Loucy (cell line): Measurements from ENCODE around the gene EDN3.

Experiments
- H2AFZ ChIP-seq: fragments of 200-600 bp; sonication (generic); 2 replicates; pipeline ENCODE4 v1.6.0; 2016; ENCODE audit warnings: antibody characterized with exemption, mild to moderate bottlenecking, low read length, moderate library complexity
- H3F3A ChIP-seq: fragments of 200-600 bp; 2 replicates; pipeline ENCODE4 v1.6.0; 2016; ENCODE audit warnings: antibody characterized with exemption, low read depth, mild to moderate bottlenecking
- H3K27me3 ChIP-seq: fragments of 200-600 bp; sonication (generic); 2 replicates; pipeline ENCODE4 v1.6.1; 2014; ENCODE audit warnings: low read length, mild to moderate bottlenecking; ENCODE audit not compliant: insufficient read depth, poor library complexity, severe bottlenecking
- H3K36me3 ChIP-seq: fragments of 200-600 bp; sonication (generic); 2 replicates; pipeline ENCODE4 v1.6.1; 2016; ENCODE audit warnings: low read length; ENCODE audit not compliant: insufficient read depth
- H3K4me1 ChIP-seq: fragments of 200-600 bp; sonication (generic); 2 replicates; pipeline ENCODE4 v1.5.1; 2014; ENCODE audit warnings: low read length, mild to moderate bottlenecking; ENCODE audit not compliant: insufficient read depth, poor library complexity, severe bottlenecking
- H3K4me2 ChIP-seq: fragments of 200-600 bp; sonication (generic); 2 replicates; pipeline ENCODE4 v1.6.0; 2014; ENCODE audit warnings: antibody characterized with exemption, low read length, low read depth, mild to moderate bottlenecking; ENCODE audit not compliant: poor library complexity, severe bottlenecking
- H3K4me3 ChIP-seq: fragments of 200-600 bp; sonication (generic); 2 replicates; pipeline ENCODE4 v1.5.1; 2014; ENCODE audit warnings: low read length, mild to moderate bottlenecking, mixed read lengths; ENCODE audit not compliant: poor library complexity, severe bottlenecking
- H3K79me2 ChIP-seq: fragments of 200-600 bp; sonication (generic); 2 replicates; pipeline ENCODE4 v1.6.1; 2014; ENCODE audit warnings: low read length; ENCODE audit not compliant: insufficient read depth
- H3K9ac ChIP-seq: fragments of 200-600 bp; sonication (generic); 2 replicates; pipeline ENCODE4 v1.6.0; 2014; ENCODE audit warnings: mild to moderate bottlenecking, low read depth, low read length, moderate library complexity; ENCODE audit not compliant: poor library complexity, severe bottlenecking
- H3K9me2 ChIP-seq: fragments of 200-600 bp; sonication (generic); replicated peaks from 2 replicates; pipeline ENCODE4 v1.6.1; 2016; ENCODE audit warnings: low read depth, low read length, mixed read lengths
- H3K9me3 ChIP-seq: fragments of 200-600 bp; sonication (generic); 2 replicates; pipeline ENCODE4 v1.6.1; 2014; ENCODE audit warnings: mild to moderate bottlenecking, antibody characterized with exemption, low read length, low read depth; ENCODE audit not compliant: insufficient read depth
- H4K20me1 ChIP-seq: fragments of 200-600 bp; sonication (generic); 2 replicates; pipeline ENCODE4 v1.6.0; 2014; ENCODE audit warnings: antibody characterized with exemption, low read length, mild to moderate bottlenecking; ENCODE audit not compliant: insufficient read depth, poor library complexity, severe bottlenecking
- EZH2phosphoT487 ChIP-seq: fragments of 200-600 bp; IDR thresholded peaks from 2 replicates; pipeline ENCODE4 v1.6.1; 2018; ENCODE audit warnings: antibody characterized with exemption, mild to moderate bottlenecking, moderate library complexity, borderline replicate concordance
- TF ChIP-seq, protein P1 (sequence below): fragments of 200-600 bp; sonication (generic); conservative IDR thresholded peaks from 2 replicates; pipeline ENCODE4 v1.5.1; 2014; ENCODE audit warnings: mild to moderate bottlenecking, antibody characterized with exemption, low read length

The EDN3 gene

DNA sequence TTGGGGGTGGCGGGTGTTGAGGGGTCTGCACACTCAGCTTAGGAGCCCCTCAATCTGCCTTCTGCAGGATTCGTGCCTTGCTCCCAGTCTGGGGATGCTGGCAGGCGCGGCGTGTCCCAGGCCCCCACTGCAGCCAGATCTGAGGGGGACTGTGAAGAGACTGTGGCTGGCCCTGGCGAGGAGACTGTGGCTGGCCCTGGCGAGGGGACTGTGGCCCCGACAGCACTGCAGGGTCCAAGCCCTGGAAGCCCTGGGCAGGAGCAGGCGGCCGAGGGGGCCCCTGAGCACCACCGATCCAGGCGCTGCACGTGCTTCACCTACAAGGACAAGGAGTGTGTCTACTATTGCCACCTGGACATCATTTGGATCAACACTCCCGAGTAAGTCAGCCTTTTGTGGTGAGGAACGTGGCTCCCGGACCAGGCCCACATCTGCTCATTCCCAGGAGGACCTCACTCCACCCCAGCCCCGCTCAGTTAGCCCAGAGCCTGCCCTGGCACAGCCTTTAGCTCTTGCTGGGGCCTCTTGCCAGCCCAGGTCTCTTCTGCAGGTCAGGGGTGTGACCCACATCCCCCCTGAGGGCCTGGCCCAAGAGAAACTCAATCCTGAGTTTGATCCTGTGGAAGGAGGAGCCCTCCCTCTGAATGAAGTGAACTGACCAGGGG lies 1.1 kb downstream of the EDN3 start:
- H2AFZ ChIP-seq = no peak overlapping the region
- no peaks in the 10 kb centered on the region for H3K27me3 ChIP-seq

DNA sequence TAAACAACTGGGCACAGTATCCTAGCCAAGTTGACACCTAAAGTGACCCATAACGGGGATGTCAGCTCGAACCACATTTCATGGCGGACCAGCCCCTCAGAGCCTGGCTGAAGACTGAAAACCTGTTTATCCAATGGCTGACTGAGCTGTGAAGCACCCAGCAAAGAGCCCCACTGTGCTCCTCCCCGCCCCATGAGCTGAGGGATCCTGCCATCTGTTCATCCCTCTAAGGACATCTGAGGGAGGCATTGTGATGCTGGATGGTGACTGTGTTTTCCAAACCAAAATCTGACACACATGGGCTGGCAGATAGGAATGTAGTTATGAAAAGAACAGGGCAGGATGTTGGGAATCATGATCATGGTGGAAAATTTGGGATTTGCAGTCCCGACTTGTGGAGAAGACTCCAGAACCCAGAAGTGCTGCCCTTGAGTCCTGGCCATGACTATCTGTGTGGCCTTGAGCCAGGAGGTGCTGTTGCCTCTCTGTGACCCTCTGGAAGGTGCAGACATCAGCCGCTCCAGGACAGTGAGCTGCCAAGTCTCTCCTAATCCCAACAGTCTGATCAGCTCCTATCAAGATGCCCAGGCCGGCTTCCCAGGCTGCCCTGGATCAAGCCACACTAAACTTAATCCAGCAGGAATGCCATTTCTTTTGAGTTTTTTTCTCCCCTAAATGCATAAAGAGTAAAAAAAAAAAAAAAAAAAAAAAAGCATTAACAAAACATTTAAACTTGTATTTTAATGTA lies 5.7 kb downstream of the EDN3 start:
- H3K9me2 ChIP-seq = no peaks in the 10 kb centered on the region
- no peaks in the 10 kb centered on the region for H3K79me2 ChIP-seq
- no peak overlapping the region for H3K4me3 ChIP-seq
- H3K4me1 ChIP-seq = no peaks in the 10 kb centered on the region
- no peak overlapping the region for H2AFZ ChIP-seq
- no peak for TF ChIP-seq EZH2phosphoT487
- TF ChIP-seq, protein P1, sequence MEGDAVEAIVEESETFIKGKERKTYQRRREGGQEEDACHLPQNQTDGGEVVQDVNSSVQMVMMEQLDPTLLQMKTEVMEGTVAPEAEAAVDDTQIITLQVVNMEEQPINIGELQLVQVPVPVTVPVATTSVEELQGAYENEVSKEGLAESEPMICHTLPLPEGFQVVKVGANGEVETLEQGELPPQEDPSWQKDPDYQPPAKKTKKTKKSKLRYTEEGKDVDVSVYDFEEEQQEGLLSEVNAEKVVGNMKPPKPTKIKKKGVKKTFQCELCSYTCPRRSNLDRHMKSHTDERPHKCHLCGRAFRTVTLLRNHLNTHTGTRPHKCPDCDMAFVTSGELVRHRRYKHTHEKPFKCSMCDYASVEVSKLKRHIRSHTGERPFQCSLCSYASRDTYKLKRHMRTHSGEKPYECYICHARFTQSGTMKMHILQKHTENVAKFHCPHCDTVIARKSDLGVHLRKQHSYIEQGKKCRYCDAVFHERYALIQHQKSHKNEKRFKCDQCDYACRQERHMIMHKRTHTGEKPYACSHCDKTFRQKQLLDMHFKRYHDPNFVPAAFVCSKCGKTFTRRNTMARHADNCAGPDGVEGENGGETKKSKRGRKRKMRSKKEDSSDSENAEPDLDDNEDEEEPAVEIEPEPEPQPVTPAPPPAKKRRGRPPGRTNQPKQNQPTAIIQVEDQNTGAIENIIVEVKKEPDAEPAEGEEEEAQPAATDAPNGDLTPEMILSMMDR = no peak
- no peak overlapping the region for H3K9ac ChIP-seq
- H4K20me1 ChIP-seq = no peaks in the 10 kb centered on the region
- no peaks in the 10 kb centered on the region for H3F3A ChIP-seq
- H3K4me2 ChIP-seq = no peak overlapping the region
- no peaks in the 10 kb centered on the region for H3K36me3 ChIP-seq
- no peaks in the 10 kb centered on the region for H3K9me3 ChIP-seq
- H3K27me3 ChIP-seq = no peaks in the 10 kb centered on the region

More for the DNA sequence above, 1.1 kb downstream of the EDN3 start:
- H3K9ac ChIP-seq = no peak overlapping the region
- H4K20me1 ChIP-seq = no peaks in the 10 kb centered on the region
- no peaks in the 10 kb centered on the region for H3F3A ChIP-seq
- TF ChIP-seq EZH2phosphoT487 = no peak
- TF ChIP-seq, protein P1 = no peak
- H3K4me2 ChIP-seq = no peak overlapping the region
- no peaks in the 10 kb centered on the region for H3K9me2 ChIP-seq
- no peak overlapping the region for H3K4me3 ChIP-seq
- H3K4me1 ChIP-seq = no peaks in the 10 kb centered on the region
- H3K9me3 ChIP-seq = no peaks in the 10 kb centered on the region
- H3K36me3 ChIP-seq = no peaks in the 10 kb centered on the region
- no peaks in the 10 kb centered on the region for H3K79me2 ChIP-seq

DNA sequence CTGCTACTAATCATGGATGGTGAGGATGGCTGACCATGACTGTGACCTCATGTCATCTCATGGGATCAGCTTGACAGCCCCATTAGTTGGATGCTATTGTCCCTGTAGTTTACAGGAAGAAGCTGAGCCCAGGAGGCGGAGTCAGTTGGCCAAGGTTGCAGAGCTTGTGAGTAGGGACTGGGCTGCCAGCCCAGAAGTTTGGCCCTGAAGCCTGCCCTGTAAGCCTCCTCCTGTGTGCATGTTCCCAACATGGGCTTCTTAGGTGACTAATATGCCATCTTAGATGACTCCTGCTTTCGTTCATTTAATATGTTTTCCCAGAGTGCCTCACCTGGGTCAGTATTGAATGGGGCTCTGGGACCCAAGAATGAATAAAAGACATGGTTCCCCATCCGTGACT lies 6.9 kb downstream of the EDN3 start:
- no peaks in the 10 kb centered on the region for H3K9me3 ChIP-seq

More for the DNA sequence above, 6.9 kb downstream of the EDN3 start:
- no peak overlapping the region for H3K4me2 ChIP-seq
- no peak for TF ChIP-seq EZH2phosphoT487
- TF ChIP-seq, protein P1 = no peak
- no peaks in the 10 kb centered on the region for H3K79me2 ChIP-seq
- H3K4me3 ChIP-seq = no peak overlapping the region
- H4K20me1 ChIP-seq = no peaks in the 10 kb centered on the region
- no peaks in the 10 kb centered on the region for H3F3A ChIP-seq
- no peaks in the 10 kb centered on the region for H3K36me3 ChIP-seq
- H3K27me3 ChIP-seq = no peaks in the 10 kb centered on the region
- H2AFZ ChIP-seq = no peak overlapping the region
- no peak overlapping the region for H3K9ac ChIP-seq
- no peaks in the 10 kb centered on the region for H3K9me2 ChIP-seq
- no peaks in the 10 kb centered on the region for H3K4me1 ChIP-seq
